T1000 (cell line): Measurements from ENCODE around the gene RPL29.
"Not testable (repeated sequence)": the region's sequence is repeated elsewhere in the genome, so short reads cannot be mapped to it uniquely, and the experiment has no call there.

Experiments used
- DNase-seq: peaks from one replicate; lab custom pipeline; 2025; ENCODE audit warnings: mixed read lengths; lab: John Stamatoyannopoulos, UW

RPL29 gene

GRCh38 chr3:51995346-51996163, at the start of gene RPL29:
TSS of gene RPL29 (minus strand) at chr3:51995895. CDS start at chr3:51995461, 434 bp downstream.
- peak; percentile 89 for DNase-seq

- no peak for DNase-seq
These were observed 49.3 kb upstream of the RPL29 start for GRCh38 chr3:52044869-52045619.

GRCh38 chr3:52043750-52044149, 48.1 kb upstream of the RPL29 start:
- no peak for DNase-seq

- DNase-seq: not testable (repeated sequence)
These were observed 47.3 kb upstream of the RPL29 start for GRCh38 chr3:52043039-52043438.

GRCh38 chr3:52041118-52041731, 45.5 kb upstream of the RPL29 start:
- no peak for DNase-seq

- no peak for DNase-seq
These were observed 44.9 kb upstream of the RPL29 start for GRCh38 chr3:52040600-52040999.

GRCh38 chr3:52039846-52040245, 44.2 kb upstream of the RPL29 start:
- DNase-seq: no peak

GRCh38 chr3:52039426-52039825, 43.7 kb upstream of the RPL29 start:
- no peak for DNase-seq

GRCh38 chr3:52038227-52038626, 42.5 kb upstream of the RPL29 start:
- DNase-seq: no peak

GRCh38 chr3:52037291-52037690, 41.6 kb upstream of the RPL29 start:
- DNase-seq: no peak

GRCh38 chr3:52036829-52037228, 41.1 kb upstream of the RPL29 start:
- no peak for DNase-seq

- no peak for DNase-seq
These were observed 40.6 kb upstream of the RPL29 start for GRCh38 chr3:52036222-52036694.

GRCh38 chr3:52034651-52035050, 39.0 kb upstream of the RPL29 start:
- no peak for DNase-seq

GRCh38 chr3:52034212-52034611, 38.5 kb upstream of the RPL29 start:
- DNase-seq: no peak

- not testable (repeated sequence) for DNase-seq
These were observed 38.1 kb upstream of the RPL29 start for GRCh38 chr3:52033748-52034147.

- DNase-seq: no peak
These were observed 37.2 kb upstream of the RPL29 start for GRCh38 chr3:52032702-52033408.

- no peak for DNase-seq
These were observed 36.2 kb upstream of the RPL29 start for GRCh38 chr3:52031896-52032295.

- no peak for DNase-seq
These were observed 35.1 kb upstream of the RPL29 start for GRCh38 chr3:52030714-52031310.

- DNase-seq: no peak
These were observed 33.8 kb upstream of the RPL29 start for GRCh38 chr3:52029535-52029934.

- no peak for DNase-seq
These were observed 33.4 kb upstream of the RPL29 start for GRCh38 chr3:52029053-52029452.

- DNase-seq: peak; percentile 25
These were observed 32.9 kb upstream of the RPL29 start for GRCh38 chr3:52028572-52028971.

GRCh38 chr3:52026041-52026440, 30.3 kb upstream of the RPL29 start:
- DNase-seq: no peak
